NCI-H1694 (cell line): Measurements from ENCODE around the gene MMEL1.
"Not testable (repeated sequence)": the region's sequence is repeated elsewhere in the genome, so short reads cannot be mapped to it uniquely, and the experiment has no call there.

Experiments used
- DNase-seq: peaks from one replicate; lab custom pipeline; 2025; lab: John Stamatoyannopoulos, UW

The MMEL1 gene, protein sequence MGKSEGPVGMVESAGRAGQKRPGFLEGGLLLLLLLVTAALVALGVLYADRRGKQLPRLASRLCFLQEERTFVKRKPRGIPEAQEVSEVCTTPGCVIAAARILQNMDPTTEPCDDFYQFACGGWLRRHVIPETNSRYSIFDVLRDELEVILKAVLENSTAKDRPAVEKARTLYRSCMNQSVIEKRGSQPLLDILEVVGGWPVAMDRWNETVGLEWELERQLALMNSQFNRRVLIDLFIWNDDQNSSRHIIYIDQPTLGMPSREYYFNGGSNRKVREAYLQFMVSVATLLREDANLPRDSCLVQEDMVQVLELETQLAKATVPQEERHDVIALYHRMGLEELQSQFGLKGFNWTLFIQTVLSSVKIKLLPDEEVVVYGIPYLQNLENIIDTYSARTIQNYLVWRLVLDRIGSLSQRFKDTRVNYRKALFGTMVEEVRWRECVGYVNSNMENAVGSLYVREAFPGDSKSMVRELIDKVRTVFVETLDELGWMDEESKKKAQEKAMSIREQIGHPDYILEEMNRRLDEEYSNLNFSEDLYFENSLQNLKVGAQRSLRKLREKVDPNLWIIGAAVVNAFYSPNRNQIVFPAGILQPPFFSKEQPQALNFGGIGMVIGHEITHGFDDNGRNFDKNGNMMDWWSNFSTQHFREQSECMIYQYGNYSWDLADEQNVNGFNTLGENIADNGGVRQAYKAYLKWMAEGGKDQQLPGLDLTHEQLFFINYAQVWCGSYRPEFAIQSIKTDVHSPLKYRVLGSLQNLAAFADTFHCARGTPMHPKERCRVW

GRCh38 chr1:2632561-2633361 is at the start of gene MMEL1:
Gene MMEL1 (minus strand): TSS chr1:2633016. CDS start chr1:2629484, 3,532 bp downstream.
- no peak for DNase-seq

DNA sequence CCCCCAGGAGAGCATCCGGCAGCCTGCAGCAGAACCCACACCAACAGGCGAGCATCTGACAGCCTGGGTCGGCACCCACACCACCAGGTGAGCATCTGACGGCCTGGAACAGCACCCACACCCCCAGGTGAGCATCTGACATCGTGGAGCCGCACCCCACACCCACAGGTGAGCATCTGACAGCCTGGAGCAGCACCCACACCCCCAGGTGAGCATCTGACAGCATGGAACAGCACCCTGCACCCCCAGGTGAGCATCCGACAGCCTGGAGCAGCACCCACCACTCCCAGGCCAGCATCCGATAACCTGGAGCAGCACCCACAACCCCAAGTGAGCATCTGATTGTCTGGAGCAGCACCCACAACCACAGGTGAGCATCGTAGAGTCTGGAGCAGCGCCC is 43.9 kb upstream of the MMEL1 start:
- not testable (repeated sequence) for DNase-seq

DNA sequence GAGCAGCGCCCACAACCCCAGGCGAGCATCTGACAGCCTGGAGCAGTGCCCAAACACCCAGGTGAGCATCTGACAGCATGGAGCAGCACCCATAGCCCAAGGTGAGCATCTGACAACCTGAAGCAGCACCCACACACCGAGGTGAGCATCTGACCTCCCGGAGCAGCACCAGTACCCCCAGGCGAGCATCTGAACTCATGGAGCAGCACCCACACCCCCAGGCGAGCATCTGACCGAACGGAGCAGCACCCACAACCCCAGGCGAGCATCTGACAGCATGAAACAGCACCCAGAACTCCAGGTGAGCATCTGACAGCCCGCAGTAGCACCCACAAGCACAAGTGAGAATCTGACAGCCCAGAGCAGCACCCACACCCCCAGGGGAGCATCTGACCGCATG is 38.8 kb upstream of the MMEL1 start:
- DNase-seq, result not testable (repeated sequence)

DNA sequence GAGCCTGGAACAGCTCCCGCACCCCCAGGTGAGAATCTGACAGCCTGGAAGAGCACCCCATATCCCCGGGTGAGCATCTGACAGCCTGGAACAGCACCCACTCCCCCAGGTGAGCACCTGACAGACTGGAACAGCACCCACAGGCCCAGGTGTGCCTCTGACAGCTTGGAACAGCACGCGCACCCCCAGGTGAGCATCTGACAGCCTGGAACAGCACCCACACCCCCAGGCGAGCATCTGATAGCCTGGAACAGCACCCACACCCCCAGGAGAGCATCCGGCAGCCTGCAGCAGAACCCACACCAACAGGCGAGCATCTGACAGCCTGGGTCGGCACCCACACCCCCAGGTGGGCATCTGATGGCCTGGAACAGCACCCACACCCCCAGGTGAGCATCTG is 27.0 kb upstream of the MMEL1 start:
- not testable (repeated sequence) for DNase-seq

DNA sequence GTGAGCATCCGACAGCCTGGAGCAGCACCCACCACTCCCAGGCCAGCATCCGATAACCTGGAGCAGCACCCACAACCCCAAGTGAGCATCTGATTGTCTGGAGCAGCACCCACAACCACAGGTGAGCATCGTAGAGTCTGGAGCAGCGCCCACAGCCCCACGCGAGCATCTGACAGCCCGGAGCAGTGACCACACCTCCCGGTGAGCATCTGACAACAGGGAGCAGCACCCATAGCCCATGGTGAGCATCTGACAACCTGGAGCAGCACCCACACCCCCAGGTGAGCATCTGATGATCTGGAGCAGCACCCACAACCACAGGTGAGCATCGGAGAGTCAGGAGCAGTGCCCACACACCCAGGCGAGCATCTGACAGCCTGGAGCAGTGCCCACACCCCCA is 25.1 kb upstream of the MMEL1 start:
- DNase-seq, result not testable (repeated sequence)

GRCh38 chr1:2657124-2657523 is 24.3 kb upstream of the MMEL1 start:
- not testable (repeated sequence) for DNase-seq

- DNase-seq, result not testable (repeated sequence)
Measured at GRCh38 chr1:2655598-2656434, 23.0 kb upstream of the MMEL1 start.

DNA sequence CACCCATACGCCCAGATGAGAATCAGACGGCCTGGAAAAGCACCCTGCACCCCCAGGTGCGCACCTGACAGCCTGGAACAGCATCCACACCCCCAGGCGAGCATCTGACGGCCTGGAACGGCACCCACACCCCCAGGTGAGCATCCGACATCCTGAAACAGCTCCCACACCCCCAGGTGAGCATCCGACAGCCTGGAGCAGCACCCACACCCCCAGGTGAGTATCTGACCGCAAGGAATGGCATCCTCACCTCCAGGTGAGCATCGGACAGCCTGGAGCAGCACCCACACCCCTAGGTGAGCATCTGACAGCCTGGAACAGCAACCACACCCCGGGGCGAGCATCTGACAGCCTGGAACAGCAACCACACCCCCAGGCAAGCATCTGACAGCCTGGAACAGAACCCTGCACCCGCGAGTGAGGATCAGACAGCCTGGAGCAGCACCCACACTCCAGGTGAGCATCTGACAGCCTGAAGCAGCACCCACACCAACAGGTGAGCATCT is 21.7 kb upstream of the MMEL1 start:
- DNase-seq, result not testable (repeated sequence)

DNA sequence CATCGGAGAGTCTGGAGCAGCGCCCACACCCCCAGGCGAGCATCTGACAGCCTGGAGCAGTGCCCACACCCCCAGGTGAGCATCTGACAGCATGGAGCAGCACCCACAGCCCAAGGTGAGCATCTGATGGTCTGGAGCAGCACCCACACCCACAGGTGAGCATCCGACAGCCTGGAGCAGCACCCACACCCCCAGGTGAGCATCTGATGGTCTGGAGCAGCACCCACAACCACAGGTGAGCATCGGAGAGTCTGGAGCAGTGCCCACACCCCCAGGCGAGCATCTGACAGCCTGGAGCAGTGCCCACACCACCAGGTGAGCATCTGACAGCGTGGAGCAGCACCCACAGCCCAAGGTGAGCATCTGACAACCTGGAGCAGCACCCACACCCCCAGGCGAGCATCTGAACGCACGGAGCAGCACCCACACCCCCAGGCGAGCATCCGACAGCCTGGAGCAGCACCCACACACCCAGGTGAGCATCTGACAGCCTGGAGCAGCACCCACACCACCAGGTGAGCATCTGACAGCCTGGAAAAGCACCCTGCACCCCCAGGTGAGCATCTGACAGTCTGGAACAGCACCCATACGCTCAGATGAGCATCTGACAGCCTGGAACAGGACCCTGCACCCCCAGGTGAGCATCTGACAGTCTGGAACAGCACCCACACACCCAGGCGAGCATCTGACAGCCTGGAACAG is 21.1 kb upstream of the MMEL1 start:
- not testable (repeated sequence) for DNase-seq

DNA sequence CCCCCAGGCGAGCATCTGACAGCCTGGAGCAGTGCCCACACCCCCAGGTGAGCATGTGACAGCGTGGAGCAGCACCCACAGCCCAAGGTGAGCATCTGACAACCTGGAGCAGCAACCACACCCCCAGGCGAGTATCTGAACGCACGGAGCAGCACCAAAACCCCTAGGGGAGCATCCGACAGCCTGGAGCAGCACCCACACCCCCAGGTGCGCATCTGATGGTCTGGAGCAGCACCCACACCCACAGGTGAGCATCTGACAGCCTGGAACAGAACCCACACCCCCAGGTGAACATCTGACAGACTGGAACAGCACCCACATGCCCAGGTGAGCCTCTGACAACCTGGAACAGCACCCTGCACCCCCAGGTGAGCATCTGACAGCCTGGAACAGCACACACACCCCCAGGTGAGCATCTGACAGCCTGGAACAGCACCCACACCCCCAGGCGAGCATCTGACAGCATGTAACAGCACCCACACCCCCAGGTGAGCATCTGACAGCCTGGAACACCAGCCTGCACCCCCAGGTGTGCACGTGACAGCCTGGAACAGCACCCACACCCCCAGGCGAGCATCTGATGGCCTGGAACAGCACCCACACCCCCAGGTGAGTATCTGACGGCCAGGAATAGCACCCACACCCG is 20.2 kb upstream of the MMEL1 start:
- not testable (repeated sequence) for DNase-seq

DNA sequence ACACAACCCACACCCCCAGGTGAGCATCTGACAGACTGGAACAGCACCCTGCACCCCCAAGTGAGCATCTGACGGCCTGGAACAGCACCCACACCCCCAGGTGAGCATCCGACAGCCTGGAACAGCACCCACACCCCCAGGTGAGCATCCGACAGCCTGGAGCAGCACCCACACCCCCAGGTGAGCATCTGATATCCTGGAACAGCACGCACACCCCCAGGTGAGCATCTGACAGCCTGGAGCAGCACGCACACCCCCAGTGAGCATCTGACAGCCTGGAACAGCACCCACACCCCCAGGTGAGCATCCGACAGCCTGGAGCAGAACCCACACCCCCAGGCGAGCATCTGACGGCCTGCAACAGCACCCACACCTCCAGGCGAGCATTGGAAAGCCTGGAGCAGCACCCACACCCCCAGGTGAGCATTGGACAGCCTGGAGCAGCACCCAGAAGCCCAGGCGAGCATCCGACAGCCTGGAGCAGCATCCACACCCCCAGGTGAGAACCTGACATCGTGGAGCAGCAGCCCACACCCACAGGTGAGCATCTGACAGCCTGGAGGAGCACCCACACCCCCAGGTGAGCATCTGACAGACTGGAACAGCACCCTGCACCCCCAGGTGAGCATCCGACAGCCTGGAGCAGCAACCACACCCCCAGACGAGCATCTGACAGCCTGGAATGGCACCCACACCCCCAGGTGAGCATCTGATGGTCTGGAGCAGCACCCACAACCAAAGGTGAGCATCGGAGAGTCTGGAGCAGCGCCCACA is 19.5 kb upstream of the MMEL1 start:
- not testable (repeated sequence) for DNase-seq

DNA sequence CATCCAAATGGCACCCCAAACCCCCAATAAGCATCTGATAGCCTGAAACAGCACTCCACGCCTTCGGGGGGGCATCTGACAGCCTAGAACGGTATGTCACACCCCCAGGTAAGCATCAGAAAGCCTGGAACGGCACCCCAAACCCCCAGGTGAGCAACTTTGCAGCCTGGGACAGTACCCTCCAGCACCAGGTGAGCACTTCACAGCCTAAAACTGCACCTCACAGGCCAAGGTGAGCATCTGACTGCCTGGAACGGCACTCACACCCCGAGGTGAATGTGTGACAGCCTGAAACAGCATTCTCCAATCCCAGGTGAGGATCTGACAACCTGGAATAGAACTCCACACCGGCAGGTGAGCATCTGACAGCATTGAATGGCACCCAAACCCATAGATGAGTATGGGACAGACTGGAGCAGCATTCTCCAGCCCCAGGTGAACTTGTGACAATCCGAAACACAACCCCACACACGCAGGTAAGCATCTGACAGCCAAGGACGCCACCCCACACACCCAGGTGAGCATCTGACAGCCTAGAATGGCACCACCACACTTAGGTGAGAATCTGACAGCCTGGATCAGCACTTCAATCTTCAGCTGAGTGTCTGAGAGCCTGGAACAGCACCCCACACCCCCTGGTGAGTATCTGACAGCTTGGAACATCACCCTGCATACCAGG is 18.3 kb upstream of the MMEL1 start:
- DNase-seq, result no peak

DNA sequence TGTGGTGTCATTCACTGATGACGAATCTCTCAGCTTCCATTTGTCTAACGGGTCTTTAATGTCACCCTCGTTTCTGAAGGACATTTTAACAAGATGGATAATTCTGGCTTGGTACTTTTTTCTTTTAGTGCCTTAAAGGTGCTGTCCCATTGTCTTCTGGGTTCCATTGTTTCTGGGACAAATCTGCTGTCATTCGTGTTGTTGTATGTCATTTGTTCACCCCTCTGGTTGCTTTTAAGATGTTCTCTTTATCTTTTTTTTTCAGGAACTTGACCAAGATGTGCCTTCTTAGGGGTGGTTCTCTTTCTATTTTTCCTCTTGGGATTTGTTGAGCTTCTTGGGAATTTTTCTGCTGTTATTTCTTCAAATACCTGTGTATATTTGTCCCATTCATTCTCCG is 14.0 kb upstream of the MMEL1 start:
- no peak for DNase-seq

DNA sequence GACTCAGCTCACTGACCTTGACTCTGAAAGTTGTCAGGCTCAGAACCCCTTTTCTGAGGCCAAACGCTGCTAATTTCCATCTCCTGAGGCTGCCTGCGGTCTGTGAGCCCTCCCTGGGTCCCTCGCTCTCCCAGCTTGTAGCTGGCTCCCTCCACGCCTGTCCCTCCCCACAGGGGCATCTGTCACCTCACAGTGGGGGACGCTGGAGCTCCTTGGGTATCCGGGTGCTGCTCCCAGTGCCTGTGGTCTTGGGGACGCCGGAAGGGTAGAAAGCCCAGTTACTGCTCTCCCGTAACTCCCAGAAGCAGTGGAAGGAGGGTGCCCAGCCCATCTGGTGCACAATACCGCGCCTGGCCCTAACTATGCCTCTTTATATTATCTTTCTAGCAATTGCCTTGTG is 13.0 kb upstream of the MMEL1 start:
- no peak for DNase-seq

- no peak for DNase-seq
Measured at GRCh38 chr1:2645143-2645542, 12.3 kb upstream of the MMEL1 start.

DNA sequence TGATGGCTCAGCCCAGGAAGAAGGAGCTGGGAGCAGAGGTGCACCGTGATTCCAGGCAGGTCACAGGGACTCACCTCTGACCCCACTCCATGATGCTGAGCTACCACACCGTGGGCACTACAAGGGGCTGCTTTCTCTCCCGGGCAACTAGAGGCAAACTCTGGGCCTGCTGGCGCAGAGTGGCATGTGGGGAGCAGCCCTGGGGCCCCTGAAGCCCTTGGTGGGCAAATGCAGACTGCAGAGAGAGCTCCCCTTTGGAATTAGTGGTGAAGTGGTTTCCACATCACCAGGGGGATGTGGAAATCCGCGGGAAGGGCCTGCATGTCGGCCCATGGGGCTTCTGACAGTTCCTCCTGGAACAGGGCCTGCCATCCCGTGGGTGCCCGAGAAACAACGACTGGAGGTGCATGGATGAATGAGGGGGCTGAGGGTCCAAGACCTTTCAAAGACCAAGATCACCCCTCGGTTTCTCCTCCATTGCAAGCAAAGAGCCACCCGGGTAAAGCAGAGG is 11.8 kb upstream of the MMEL1 start:
- DNase-seq, result no peak

GRCh38 chr1:2644171-2644570 is 11.4 kb upstream of the MMEL1 start:
- no peak for DNase-seq

DNA sequence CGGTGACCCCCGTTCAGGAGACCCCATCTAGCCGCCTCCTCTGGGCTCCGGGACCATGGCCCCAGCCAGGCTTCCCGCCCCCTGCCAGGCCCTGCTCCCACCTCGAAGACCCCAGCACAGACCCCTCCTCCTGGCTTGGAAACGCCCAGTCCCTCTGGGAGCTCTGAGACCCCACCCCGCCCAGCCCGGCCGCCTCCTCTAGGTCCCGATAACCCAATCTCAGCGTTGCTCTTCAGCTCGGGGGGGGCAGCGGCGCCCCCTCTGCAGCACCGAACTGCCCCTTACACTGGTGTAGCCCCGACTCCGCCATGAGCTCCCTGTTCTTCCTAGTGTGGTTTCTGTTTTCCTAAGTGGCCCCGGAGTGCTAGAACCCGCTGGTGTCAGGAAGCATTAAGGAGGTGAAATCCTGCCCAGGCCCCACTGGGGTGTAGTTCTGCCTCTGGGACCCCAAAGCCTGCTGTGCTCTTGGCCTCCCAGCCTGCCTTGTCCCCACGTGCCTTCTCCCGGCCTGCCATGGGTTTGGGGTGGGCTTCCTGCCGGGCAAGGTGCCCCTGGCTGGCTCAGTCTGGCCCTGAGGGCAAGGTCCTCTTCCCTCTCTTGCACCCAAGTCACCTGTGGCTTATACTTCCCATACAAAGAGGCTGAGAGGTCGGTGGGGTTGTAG is 10.7 kb upstream of the MMEL1 start:
- no peak for DNase-seq
